Lower leg skin (tissue), 4 donors: ENCODE data around the gene GNAI2. TPM values are rescaled to one million over a fixed set of nuclear protein-coding genes. Genes with fewer than 3 reads are reported as not detected.
A peak's percentile ranks its signal among the peaks of the same experiment; 100 is the strongest.

Experiments used
- DNase-seq, 2 donors: peaks; one replicate each; pipeline ENCODE4 v3.0.0-alpha.2; 2019; ENCODE audit warnings: low spot score in 2 of 2
- H3K4me3 ChIP-seq: fragments of 200-600 bp; sonication (generic); 2 replicates; pipeline ENCODE4 v1.5.1; 2017; ENCODE audit warnings: mild to moderate bottlenecking, low read depth; ENCODE audit not compliant: poor library complexity, severe bottlenecking
- POLR2A ChIP-seq, 2 donors: fragments of 450-650 bp; IDR thresholded peaks; one replicate each; pipeline ENCODE4 v1.6.1; 2016 to 2017; ENCODE audit warnings: antibody characterized with exemption in 2 of 2, mild to moderate bottlenecking in 1 of 2, moderate library complexity in 1 of 2
- WGBS, 2 donors: methylation state at CpG; one replicate each; pipeline ENCODE4 v1.1.5; 2018; 5-methylcytosine and 5-hydroxymethylcytosine counted together
- intact Hi-C: fragments of 100-400 bp; cut with DNase I; formaldehyde crosslinking; loops from one replicate; pipeline ENCODE4 v1.15.0; 2023; ENCODE audit warnings: low total_unique reads
- microRNA-seq, 2 donors: library from miRNA; unstranded; fragments of <30 nt; microRNA quantifications; one replicate each; pipeline ENCODE4, GENCODE V29; 2016; ENCODE audit warnings: borderline replicate concordance in 2 of 2, borderline number of aligned reads in 1 of 2
- total RNA-seq, 4 donors: library from RNA; depleted of rRNA; stranded (reverse); fragments of >200 nt; gene quantifications; one replicate each; pipeline ENCODE4 v1.1.0, GENCODE V29; 2016
- TF ChIP-seq, protein P1 (sequence below), 3 donors: fragments of 450-650 bp; IDR thresholded peaks; one replicate each; pipeline ENCODE4 v1.5.1; 2016; ENCODE audit warnings: antibody characterized with exemption in 3 of 3, mild to moderate bottlenecking in 3 of 3, moderate library complexity in 2 of 3

Gene GNAI2
- total RNA-seq, 4 donors from 2014 or later = 56.5 to 123 (median 74.8) TPM

DNA sequence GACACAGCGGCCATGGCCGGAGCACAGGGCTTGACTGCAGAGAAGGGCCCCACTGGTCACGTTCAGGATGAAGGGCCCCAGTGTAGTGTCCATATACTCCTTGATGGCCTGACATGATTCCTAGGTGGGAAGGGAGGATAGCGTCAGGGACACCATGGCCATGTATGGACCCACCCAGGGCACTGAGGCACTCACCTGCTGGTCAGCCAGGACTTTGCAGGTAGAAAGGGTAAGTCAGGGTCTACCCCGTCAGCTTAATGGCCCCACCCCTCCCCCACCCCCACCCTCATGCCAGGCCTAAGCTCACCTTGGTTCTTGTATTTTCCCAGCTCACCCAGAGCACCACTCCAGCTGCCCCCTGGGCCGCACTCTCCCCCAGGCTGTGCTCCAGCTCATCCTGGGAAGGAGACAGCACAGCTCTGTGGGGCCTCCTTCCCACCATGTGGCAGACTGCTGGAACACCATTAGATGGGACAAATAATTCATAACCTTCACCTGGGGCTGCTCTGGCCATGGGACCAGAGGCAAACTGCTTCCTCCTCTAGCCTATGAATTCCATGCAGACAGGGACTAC, 64.8 kb downstream of the GNAI2 start:
- intact Hi-C loops = no loop called here
- TF ChIP-seq POLR2A (IDR thresholded peaks at IDR 0.05) = no peak
- TF ChIP-seq, protein P1, sequence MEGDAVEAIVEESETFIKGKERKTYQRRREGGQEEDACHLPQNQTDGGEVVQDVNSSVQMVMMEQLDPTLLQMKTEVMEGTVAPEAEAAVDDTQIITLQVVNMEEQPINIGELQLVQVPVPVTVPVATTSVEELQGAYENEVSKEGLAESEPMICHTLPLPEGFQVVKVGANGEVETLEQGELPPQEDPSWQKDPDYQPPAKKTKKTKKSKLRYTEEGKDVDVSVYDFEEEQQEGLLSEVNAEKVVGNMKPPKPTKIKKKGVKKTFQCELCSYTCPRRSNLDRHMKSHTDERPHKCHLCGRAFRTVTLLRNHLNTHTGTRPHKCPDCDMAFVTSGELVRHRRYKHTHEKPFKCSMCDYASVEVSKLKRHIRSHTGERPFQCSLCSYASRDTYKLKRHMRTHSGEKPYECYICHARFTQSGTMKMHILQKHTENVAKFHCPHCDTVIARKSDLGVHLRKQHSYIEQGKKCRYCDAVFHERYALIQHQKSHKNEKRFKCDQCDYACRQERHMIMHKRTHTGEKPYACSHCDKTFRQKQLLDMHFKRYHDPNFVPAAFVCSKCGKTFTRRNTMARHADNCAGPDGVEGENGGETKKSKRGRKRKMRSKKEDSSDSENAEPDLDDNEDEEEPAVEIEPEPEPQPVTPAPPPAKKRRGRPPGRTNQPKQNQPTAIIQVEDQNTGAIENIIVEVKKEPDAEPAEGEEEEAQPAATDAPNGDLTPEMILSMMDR (IDR thresholded peaks at IDR 0.05) = no peak
- no peak overlapping the region for H3K4me3 ChIP-seq
- no peak for DNase-seq
- WGBS, 2 donors = 83% methylated on average over 6 of the region's 6 CpGs

DNA sequence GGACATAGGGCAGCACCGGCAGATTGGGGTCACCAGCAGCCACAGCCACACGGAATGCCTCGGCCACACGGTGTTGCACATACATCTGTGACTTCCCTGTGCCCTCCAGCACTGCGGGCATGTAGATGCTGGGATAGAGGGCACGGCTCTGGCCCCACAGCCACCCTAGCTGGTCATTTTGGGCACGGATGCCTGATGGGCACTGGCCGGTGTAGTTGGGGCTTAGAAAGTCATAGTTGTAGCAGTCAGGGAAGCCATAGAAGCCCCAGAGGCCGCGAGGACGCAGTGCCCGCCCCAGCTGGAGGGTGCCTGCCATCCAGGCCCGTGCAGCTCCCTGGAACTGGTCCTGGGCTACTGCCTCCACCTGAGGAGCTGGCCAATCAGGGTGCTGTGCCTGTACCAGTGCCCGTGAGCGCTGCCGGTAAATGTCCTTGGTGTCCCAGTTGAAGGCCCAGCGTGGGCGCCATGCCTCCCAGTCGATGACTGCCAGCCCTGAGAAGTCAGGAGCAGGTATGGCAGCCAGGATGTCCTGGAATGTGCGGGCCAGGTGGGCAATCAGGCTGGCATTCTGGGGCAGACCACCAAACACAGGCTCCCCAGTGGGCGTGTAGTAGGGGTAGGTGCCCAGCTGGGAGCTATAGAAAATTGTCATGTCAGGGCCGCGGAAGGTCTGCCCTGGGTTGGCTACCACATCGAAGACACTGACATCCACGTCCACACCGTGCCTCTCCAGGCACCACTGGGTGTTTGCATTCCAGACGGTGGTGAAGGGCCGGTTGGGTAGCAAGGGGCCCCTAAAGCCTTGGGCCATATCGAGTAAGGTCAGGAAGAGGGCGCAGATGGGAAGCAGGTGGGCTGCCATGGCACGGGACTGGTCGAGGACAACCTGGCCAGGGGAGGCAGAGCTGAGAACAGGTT, 66.3 kb downstream of the GNAI2 start:
- intact Hi-C loops = no loop called here
- TF ChIP-seq, protein P1 (IDR thresholded peaks at IDR 0.05) = no peak
- TF ChIP-seq POLR2A (IDR thresholded peaks at IDR 0.05) = no peak
- peak; percentile 19 to 87 for DNase-seq
- no peak overlapping the region for H3K4me3 ChIP-seq
- 88 to 89% methylated on average over 20 to 24 of the region's 32 CpGs for WGBS, 2 donors

DNA sequence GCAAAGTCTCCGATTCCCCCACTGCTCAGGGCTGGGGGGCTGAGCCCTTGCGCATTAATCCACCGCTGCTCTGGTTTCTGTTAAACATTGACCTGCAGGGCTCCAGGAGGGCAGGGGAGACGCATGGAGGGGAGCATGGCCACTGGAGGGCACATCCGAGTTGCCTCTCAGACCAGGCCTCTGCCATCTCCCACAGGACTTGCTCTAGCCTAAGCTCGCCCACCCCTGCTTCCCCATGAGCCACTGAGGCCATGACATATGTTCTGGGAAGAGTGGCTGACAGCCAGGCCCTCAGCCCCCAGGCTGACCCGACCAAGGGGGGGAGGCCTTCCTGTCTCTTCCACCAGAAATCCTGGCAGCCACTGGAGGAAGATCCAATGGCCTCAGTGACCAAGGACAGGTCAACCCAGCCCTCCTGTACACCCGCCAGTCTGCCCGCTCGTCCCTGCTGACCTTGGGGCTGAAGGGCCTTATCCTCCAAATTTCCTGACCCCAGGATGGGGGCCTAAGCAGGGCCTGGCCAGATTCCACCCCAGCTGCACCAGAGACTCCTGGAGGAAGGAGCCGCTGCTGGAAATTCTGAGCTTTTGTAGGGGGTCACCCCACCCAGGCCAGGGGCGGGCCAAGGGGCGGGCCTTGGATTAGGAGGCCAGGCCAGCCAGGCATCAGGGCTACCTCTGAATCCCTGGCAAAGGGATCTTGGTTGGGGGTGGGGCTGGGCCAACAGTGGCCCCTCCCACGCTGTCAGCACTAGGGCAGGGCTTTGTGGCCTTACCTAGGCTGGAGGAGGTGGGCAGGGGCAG, 67.2 kb downstream of the GNAI2 start, which contains the start of gene HYAL1:
TSS of gene HYAL1 (minus strand) at position 562 of the 803 bp plus-strand sequence. CDS start 618 bp downstream, outside the sequence.
- intact Hi-C loops = no loop called here
- H3K4me3 ChIP-seq = no peak within 1 kb of the TSS
- TF ChIP-seq, protein P1 (IDR thresholded peaks at IDR 0.05) = no peak
- TF ChIP-seq POLR2A (IDR thresholded peaks at IDR 0.05) = no peak
- peak; percentile 54 to 91 for DNase-seq
- WGBS, 2 donors = 57 to 72% methylated on average over 11 to 13 of the region's 14 CpGs

DNA sequence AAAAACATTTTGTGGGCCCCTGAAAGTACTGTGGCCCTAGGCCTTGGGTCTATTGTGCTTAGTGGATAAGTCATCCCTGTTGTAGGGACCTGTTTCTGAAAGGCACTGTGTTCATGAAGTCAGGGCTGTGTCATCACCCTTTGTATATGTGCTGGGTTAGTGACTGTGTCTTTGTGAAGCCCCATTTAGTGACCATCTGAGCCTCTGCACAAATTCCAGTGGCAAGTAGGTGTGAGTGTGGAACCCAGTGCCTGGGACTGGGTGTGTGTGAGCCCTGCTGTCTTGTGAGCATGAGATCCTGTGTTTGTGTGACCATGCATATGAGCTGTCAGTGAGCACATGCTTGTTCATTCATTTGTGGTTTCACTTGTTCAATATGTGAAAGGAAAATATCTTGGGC, 68.6 kb downstream of the GNAI2 start:
- H3K4me3 ChIP-seq = no peak overlapping the region
- TF ChIP-seq, protein P1 (IDR thresholded peaks at IDR 0.05) = no peak
- no peak for TF ChIP-seq POLR2A (IDR thresholded peaks at IDR 0.05)
- no peak for DNase-seq
- intact Hi-C loops = no loop called here

Small RNA genes lying within 50 kb of the gene (microRNA-seq; reads per million reads assigned to microRNA genes)
- gene MIR5787 = 0 reads per million in 2 donors

Other genes with a start within 250 kb of the GNAI2 start
- 100 to 1,000 TPM; 131 to 244 (median 138) TPM for gene RBM5, start 147.3 kb upstream of the GNAI2 start, total RNA-seq
- 100 to 1,000 TPM; 106 to 151 (median 120) TPM for gene SEMA3F, start 80.9 kb upstream of the GNAI2 start, total RNA-seq
- not detected for gene GNAT1, start 44.6 kb upstream of the GNAI2 start, total RNA-seq
- gene SLC38A3, start 30.9 kb upstream of the GNAI2 start, total RNA-seq = under 1 TPM in 1 of 4 donors, not detected in 3; 0.62 TPM
- 1 to 10 TPM; 1.1 to 7.2 (median 3.3) TPM for gene SEMA3B, start 32.9 kb downstream of the GNAI2 start, total RNA-seq
- gene LSMEM2, start 42.9 kb downstream of the GNAI2 start, total RNA-seq = under 1 TPM in 2 of 4 donors, not detected in 2; 0.37 to 0.62 TPM
- gene IFRD2, start 56.2 kb downstream of the GNAI2 start, total RNA-seq = 10 to 100 TPM; 32.9 to 69.0 (median 39.8) TPM
- 1 to 10 TPM; 1.9 to 4.1 (median 2.6) TPM for gene HYAL3, start 63.2 kb downstream of the GNAI2 start, total RNA-seq
- 10 to 100 TPM; 12.4 to 19.4 (median 15.1) TPM for gene NAA80, start 63.2 kb downstream of the GNAI2 start, total RNA-seq
- gene HYAL1, start 67.4 kb downstream of the GNAI2 start, total RNA-seq = 10 to 100 TPM; 16.7 to 35.5 (median 20.6) TPM
- gene HYAL2, start 86.5 kb downstream of the GNAI2 start, total RNA-seq = 10 to 100 TPM; 44.1 to 95.7 (median 72.9) TPM
- 10 to 100 TPM; 13.1 to 24.2 (median 18.0) TPM for gene TUSC2, start 92.0 kb downstream of the GNAI2 start, total RNA-seq
- 10 to 100 TPM; 33.5 to 50.0 (median 47.2) TPM for gene RASSF1, start 104.6 kb downstream of the GNAI2 start, total RNA-seq
- 1 to 10 TPM in 1 of 4 donors, under 1 TPM in 2, not detected in 1; 0.42 to 1.8 (median 0.74) TPM for gene ZMYND10, start 109.5 kb downstream of the GNAI2 start, total RNA-seq
- gene NPRL2, start 114.6 kb downstream of the GNAI2 start, total RNA-seq = 10 to 100 TPM; 17.3 to 28.0 (median 23.2) TPM
- 10 to 100 TPM in 2 of 4 donors, 1 to 10 TPM in 2; 6.0 to 19.7 (median 11.6) TPM for gene CYB561D2, start 114.7 kb downstream of the GNAI2 start, total RNA-seq
- gene TMEM115, start 123.3 kb downstream of the GNAI2 start, total RNA-seq = 10 to 100 TPM; 90.5 to 92.7 (median 92.4) TPM